HG03558 (cell line): ENCODE data around the gene KLHL2.
"Not testable (repeated sequence)": the region's sequence is repeated elsewhere in the genome, so short reads cannot be mapped to it uniquely, and the experiment has no call there.

Experiments
- ATAC-seq: cut with Tn5 transposase; IDR thresholded peaks from one replicate; pipeline ENCODE4 v1.9.1; 2021; ENCODE audit warnings: moderate number of reproducible peaks; ENCODE audit not compliant: unreplicated experiment; ENCODE audit errors: extremely low read depth

The KLHL2 gene

GRCh38 chr4:165199722-165200121, 7.6 kb upstream of the KLHL2 start:
- ATAC-seq = no peak

GRCh38 chr4:165201806-165202205, 5.6 kb upstream of the KLHL2 start:
- no peak for ATAC-seq

GRCh38 chr4:165203541-165204461, 3.6 kb upstream of the KLHL2 start:
- no peak for ATAC-seq

- no peak for ATAC-seq
These were observed 2.9 kb upstream of the KLHL2 start for GRCh38 chr4:165204462-165204830.

GRCh38 chr4:165207016-165207430, 338 bp upstream of the KLHL2 start:
- peak; percentile 10 for ATAC-seq

- peak; percentile 5 for ATAC-seq
These were observed 876 bp downstream of the KLHL2 start for GRCh38 chr4:165208221-165208652.

GRCh38 chr4:165208741-165209388, 1.5 kb downstream of the KLHL2 start:
- ATAC-seq = no peak

- ATAC-seq = no peak
These were observed 2.4 kb downstream of the KLHL2 start for GRCh38 chr4:165209796-165210195.

GRCh38 chr4:165210566-165210965, 3.2 kb downstream of the KLHL2 start:
- ATAC-seq = no peak

- ATAC-seq = not testable (repeated sequence)
These were observed 5.3 kb downstream of the KLHL2 start for GRCh38 chr4:165212647-165213046.

- not testable (repeated sequence) for ATAC-seq
These were observed 6.0 kb downstream of the KLHL2 start for GRCh38 chr4:165213404-165213803.

- not testable (repeated sequence) for ATAC-seq
These were observed 6.8 kb downstream of the KLHL2 start for GRCh38 chr4:165213991-165214709.

GRCh38 chr4:165215034-165215751, 7.8 kb downstream of the KLHL2 start:
- ATAC-seq = peak; percentile 37

GRCh38 chr4:165215761-165216487, 8.6 kb downstream of the KLHL2 start:
- ATAC-seq = peak; percentile 58

GRCh38 chr4:165217325-165217724, 10.0 kb downstream of the KLHL2 start:
- ATAC-seq = no peak

GRCh38 chr4:165221306-165221705, 13.9 kb downstream of the KLHL2 start:
- not testable (repeated sequence) for ATAC-seq

GRCh38 chr4:165221993-165222650, 14.8 kb downstream of the KLHL2 start:
- not testable (repeated sequence) for ATAC-seq

- no peak for ATAC-seq
These were observed 15.3 kb downstream of the KLHL2 start for GRCh38 chr4:165222651-165222994.

- not testable (repeated sequence) for ATAC-seq
These were observed 20.0 kb downstream of the KLHL2 start for GRCh38 chr4:165227401-165227800.
